22Rv1 (cell line): ENCODE data around the gene CYLD.

Source experiments
- H3K27ac ChIP-seq: fragments of 450-650 bp; 2 replicates; pipeline ENCODE4 v1.5.1; 2017
- ZFX ChIP-seq: fragments of 450-650 bp; IDR thresholded peaks from 2 replicates; pipeline ENCODE4 v1.6.1; 2017; ENCODE audit warnings: antibody characterized with exemption, borderline replicate concordance
- TF ChIP-seq, protein P1 (sequence below): fragments of 450-650 bp; IDR thresholded peaks from 2 replicates; pipeline ENCODE4 v1.5.1; 2017; ENCODE audit warnings: mild to moderate bottlenecking

The CYLD gene

DNA sequence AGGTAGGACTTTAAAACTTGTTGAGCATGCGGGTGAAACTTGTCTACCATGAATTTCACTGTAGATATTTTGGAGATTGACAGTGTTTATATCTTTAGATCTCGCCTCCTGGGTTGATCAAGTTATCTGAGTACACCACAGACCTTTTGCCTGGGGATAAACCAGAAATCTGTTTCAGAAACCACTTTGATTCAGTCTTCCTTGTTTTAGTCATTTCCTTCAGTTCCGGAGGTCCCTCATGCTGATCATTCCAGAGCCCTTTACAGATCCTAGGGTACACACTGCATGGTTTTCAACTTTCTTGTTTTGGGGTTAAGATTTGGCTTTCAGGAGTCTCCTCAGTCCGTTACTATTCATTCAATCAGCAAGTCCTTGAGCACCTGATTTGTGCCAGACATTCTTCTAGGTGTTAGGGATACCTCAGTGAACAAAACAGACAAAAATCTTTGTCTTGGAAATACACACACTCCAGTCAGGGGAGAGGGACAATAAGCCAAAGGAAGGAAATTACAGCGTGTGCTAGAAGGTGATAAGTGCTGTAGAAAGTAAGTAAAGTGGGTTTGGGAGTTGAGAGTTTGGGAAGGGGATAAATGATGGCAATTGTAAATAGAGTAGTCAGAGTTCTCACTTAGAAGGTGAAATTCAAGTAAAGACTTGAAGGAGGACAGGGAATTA lies 36.3 kb upstream of the CYLD start:
- TF ChIP-seq ZFX, result no peak
- TF ChIP-seq, protein P1, sequence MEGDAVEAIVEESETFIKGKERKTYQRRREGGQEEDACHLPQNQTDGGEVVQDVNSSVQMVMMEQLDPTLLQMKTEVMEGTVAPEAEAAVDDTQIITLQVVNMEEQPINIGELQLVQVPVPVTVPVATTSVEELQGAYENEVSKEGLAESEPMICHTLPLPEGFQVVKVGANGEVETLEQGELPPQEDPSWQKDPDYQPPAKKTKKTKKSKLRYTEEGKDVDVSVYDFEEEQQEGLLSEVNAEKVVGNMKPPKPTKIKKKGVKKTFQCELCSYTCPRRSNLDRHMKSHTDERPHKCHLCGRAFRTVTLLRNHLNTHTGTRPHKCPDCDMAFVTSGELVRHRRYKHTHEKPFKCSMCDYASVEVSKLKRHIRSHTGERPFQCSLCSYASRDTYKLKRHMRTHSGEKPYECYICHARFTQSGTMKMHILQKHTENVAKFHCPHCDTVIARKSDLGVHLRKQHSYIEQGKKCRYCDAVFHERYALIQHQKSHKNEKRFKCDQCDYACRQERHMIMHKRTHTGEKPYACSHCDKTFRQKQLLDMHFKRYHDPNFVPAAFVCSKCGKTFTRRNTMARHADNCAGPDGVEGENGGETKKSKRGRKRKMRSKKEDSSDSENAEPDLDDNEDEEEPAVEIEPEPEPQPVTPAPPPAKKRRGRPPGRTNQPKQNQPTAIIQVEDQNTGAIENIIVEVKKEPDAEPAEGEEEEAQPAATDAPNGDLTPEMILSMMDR, result no peak
- no peak overlapping the region for H3K27ac ChIP-seq

- H3K27ac ChIP-seq, result no peak overlapping the region
- TF ChIP-seq, protein P1, result no peak
These were observed 35.6 kb upstream of the CYLD start for GRCh38 chr16:50706250-50706649.

DNA sequence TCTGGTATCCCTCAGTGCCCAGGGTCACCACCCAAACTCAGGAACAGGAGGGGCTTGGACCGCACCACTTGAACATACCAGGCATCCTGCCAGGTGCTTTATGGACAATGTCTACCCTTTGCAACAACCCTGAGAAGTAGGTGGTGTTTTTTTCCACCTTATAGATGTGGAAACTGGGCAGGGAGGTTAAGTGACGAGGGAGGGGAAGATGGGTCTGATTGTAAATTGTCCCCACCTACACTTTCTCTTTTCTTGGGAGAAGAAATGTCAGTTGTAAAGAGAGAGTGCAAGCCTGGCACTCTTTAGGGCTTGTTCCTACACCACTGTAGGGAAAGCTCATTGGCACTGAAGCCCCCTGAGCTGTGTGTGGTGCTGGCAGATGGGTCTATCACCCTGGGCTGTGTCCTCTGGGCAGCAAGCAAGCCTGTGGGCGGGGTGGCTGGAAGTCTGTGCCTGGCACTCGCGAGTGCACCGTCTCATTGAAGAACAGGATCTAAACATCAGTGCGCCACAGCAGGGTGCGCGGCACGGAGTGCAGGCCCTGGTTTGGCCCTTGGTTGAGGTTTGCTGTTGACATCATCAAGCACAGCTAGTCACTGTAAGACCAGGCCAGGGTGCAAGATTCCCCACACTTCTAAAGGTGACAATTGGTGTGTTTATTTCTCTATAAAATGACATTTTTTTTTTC lies 33.4 kb upstream of the CYLD start:
- TF ChIP-seq, protein P1, result no peak
- no peak for TF ChIP-seq ZFX
- H3K27ac ChIP-seq, result no peak overlapping the region

GRCh38 chr16:50709061-50709684 lies 32.7 kb upstream of the CYLD start:
- no peak overlapping the region for H3K27ac ChIP-seq
- TF ChIP-seq ZFX, result no peak
- TF ChIP-seq, protein P1, result no peak

- no peak overlapping the region for H3K27ac ChIP-seq
- TF ChIP-seq, protein P1, result no peak
- TF ChIP-seq ZFX, result no peak
These were observed 31.9 kb upstream of the CYLD start for GRCh38 chr16:50709980-50710379.

GRCh38 chr16:50711040-50711439 lies 30.8 kb upstream of the CYLD start:
- H3K27ac ChIP-seq, result no peak overlapping the region
- TF ChIP-seq, protein P1, result no peak
- TF ChIP-seq ZFX, result no peak
